Stimulated activated effector memory CD8-positive, alpha-beta T cell treated with anti-CD3 and anti-CD28 coated beads, Interleukin-12 subunit alpha, Interleukin-12 subunit beta, amount 100 ng/mL, for 72 hours (primary cell): ENCODE data around the gene CHCHD6.
A peak's percentile ranks its signal among the peaks of the same experiment; 100 is the strongest.

Experiments
- ATAC-seq: fragments of 150-1000 bp; cut with Tn5 transposase; 2 replicates; pipeline ENCODE4 v1.10.0; 2021
- DNase-seq, 2 donors: peaks; one replicate each; pipeline ENCODE4 v3.0.0; 2021 to 2022; ENCODE audit warnings: low spot score in 2 of 2
- H3K27ac Mint-ChIP-seq: one replicate; pipeline ENCODE4 v1.8.0; 2022; ENCODE audit warnings: mild to moderate bottlenecking, mixed read lengths
- H3K36me3 Mint-ChIP-seq: one replicate; pipeline ENCODE4 v1.8.0; 2022; ENCODE audit warnings: mild to moderate bottlenecking, mixed read lengths
- H3K4me1 Mint-ChIP-seq: one replicate; pipeline ENCODE4 v1.8.0; 2022; ENCODE audit warnings: mixed read lengths
- H3K4me3 Mint-ChIP-seq: one replicate; pipeline ENCODE4 v1.8.0; 2022; ENCODE audit warnings: mild to moderate bottlenecking, mixed read lengths
- H3K9me3 Mint-ChIP-seq: one replicate; pipeline ENCODE4 v1.8.0; 2022; ENCODE audit warnings: mixed read lengths

Gene CHCHD6

DNA sequence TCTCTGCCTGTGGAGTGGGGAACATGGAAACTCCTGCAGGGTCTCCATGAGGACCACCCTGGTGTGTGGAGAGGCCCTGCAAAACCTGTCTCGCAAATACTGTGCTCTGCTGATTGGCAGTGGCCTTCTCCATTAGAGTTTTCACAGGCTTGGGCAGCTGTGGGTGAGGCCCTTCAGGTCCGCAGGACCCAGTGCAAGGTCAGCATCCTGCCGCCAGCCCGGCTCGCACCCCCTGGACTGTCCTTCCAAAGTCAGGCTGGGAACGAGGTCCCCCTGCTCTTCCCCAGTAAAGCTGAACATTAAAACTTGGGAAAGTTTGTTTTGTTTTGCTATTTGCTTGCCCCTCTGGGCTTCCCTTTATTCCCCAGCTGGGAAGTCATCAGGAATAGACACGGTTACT is 193.9 kb downstream of the CHCHD6 start:
- H3K36me3 Mint-ChIP-seq = peaks cover 6% of the 10 kb centered on the region
- H3K4me1 Mint-ChIP-seq = peaks cover 6% of the 10 kb centered on the region
- no peak overlapping the region for H3K4me3 Mint-ChIP-seq
- ATAC-seq (no peak), DNase-seq (no peak)
- no peak overlapping the region for H3K27ac Mint-ChIP-seq
- H3K9me3 Mint-ChIP-seq = no peaks in the 10 kb centered on the region

DNA sequence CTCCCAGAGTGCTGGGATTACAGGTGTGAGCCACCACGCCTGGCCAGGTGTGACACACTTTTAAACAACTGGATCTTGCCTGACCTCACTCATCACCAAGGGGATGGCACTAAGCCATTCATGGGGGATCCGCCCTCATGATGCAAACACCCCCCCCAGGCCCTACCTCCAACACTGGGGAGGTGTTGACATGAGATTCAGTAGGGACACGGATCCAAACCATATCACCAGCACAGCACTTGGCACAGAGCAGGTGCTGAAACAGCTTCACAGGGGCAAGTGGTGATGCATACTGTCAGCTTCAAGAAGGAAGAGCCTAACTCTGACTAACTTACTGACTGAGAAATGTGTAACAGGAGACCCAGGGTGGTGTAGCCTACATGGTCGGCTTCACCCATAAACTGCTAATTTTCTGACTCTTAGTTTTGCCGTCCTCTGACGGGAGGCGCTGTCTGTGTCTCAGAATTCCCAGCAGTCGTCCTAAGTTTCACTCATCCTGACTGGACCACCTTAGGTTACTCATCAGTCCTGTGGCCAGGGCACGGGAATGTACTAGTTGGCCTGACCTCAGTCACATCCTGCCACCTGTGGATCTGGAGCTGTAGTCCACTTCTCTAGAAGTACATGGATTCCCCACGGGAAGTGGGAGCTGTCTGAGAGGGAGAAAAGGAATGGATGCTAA is 197.0 kb downstream of the CHCHD6 start:
- H3K36me3 Mint-ChIP-seq = peaks cover 6% of the 10 kb centered on the region
- ATAC-seq (no peak), DNase-seq (no peak)
- no peaks in the 10 kb centered on the region for H3K4me1 Mint-ChIP-seq
- H3K27ac Mint-ChIP-seq = no peak overlapping the region
- H3K4me3 Mint-ChIP-seq = no peak overlapping the region
- H3K9me3 Mint-ChIP-seq = no peaks in the 10 kb centered on the region

DNA sequence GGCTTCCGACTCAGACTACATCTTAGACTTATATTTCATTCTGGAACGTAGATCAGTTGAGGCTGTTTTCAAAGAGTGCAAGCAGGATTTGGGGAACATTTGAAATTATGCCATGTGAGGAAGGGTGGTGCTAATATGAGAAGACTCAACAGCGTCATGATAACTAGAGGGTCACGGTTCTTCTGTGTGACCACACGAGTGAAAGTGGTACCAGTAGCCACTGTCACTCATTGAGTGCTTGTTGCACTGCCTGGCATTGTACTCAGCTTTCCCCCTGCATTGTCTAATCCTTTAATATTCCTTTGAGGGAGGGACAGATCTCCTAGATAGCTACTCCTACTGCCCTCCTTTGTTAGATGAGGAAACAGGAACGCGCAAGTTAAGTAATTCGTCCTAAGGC is 197.6 kb downstream of the CHCHD6 start:
- peaks cover 4% of the 10 kb centered on the region for H3K4me1 Mint-ChIP-seq
- no peak for ATAC-seq
- H3K27ac Mint-ChIP-seq = no peak overlapping the region
- no peak for DNase-seq
- H3K36me3 Mint-ChIP-seq = peaks cover 6% of the 10 kb centered on the region
- H3K9me3 Mint-ChIP-seq = no peaks in the 10 kb centered on the region
- no peak overlapping the region for H3K4me3 Mint-ChIP-seq

DNA sequence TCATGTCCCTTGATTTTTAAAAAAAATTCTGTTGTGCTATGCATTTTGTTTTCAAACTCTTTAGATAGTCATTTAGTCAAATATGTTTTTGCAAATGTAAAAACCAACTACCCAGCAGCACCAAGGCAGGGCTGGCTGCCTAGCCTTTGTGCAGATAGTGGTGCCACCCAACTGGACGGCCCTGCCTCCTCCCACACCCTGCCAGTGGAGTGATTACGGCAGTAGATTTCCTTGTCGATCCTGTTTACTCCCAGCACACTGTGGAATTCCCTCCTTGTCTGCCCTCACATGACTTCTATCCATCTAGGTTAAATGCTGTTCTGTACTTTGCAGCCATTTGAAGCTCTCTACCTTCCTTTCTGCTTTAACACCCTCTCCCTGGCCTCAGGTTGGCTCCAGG is 199.5 kb downstream of the CHCHD6 start:
- DNase-seq = no peak
- H3K36me3 Mint-ChIP-seq = peaks cover under 1% of the 10 kb centered on the region
- ATAC-seq = no peak
- H3K27ac Mint-ChIP-seq = no peak overlapping the region
- no peaks in the 10 kb centered on the region for H3K9me3 Mint-ChIP-seq
- H3K4me1 Mint-ChIP-seq = peaks cover 14% of the 10 kb centered on the region
- H3K4me3 Mint-ChIP-seq = no peak overlapping the region

DNA sequence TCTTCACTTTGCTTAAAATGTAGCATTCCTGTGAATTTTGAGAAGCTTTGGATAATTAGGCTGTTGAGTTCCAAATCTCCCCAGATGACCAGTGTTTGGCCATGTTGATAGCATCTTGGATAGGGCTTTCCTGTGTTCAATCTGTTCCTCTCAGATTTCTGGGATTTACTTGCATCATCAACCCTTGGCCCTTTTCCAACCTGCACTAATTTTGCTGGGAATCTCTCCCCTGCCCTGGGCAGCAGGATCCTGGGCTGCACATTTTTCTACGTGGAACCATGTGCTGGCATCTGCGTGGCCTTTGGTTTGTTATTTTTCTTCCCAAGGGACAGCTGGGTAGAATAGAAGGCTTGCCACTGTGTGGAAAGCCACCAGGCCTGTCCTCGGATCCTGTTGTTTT is 203.5 kb downstream of the CHCHD6 start:
- Mint-ChIP-seq H3K9me3 (no peaks in the 10 kb centered on the region), H3K4me3 (no peak overlapping the region), H3K27ac (no peak overlapping the region), H3K4me1 (peaks cover 53% of the 10 kb centered on the region), H3K36me3 (peaks cover 5% of the 10 kb centered on the region)
- ATAC-seq (no peak), DNase-seq (no peak)

DNA sequence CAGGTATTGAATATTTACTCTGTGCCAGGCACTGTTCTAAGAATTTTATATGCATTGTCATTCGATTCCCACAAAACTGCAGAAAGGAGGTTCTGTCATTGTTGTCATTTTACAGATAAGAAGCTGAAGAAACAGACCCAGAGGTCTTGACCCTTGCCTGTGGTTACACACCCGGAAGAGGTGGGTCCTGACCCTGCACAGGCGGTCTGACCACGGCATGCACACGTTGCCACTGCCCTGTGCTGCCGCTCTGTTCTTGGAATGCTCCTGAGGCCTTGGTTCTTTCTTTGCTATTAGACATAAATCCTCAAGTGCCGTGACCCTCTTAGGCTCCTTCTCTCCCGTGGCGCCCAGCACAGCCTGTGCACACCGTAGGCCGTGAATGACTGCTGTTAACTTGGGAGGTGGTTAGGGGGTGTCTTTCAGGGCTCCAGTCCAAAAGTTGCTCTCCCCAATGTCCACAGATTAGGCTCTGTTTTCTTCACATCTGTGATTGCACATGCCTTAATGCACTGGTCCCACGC is 204.8 kb downstream of the CHCHD6 start:
- no peak overlapping the region for H3K27ac Mint-ChIP-seq
- no peak for DNase-seq

DNA sequence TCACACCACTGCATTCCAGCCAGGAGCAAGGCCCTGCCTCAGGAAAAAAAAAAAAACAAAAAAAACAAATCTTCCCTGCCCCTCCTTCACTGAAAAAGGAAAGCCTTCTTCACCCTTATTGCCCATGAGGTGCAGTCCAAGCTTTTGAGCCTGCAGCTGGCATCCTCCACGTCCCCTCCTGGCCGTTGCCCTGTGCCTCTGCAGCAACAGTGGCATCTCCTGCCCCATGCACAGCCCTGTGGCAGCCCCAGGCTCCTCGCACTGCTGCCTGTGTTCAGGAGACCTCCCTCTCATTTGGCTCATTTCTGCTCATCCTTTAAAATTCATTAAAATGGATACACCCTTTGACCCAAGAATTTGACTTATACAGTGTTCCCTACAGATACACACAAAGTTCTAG is 206.2 kb downstream of the CHCHD6 start:
- peaks cover 5% of the 10 kb centered on the region for H3K36me3 Mint-ChIP-seq
- H3K4me1 Mint-ChIP-seq = peaks cover 65% of the 10 kb centered on the region
- ATAC-seq (no peak), DNase-seq (no peak)
- H3K4me3 Mint-ChIP-seq = no peak overlapping the region
- no peaks in the 10 kb centered on the region for H3K9me3 Mint-ChIP-seq
- no peak overlapping the region for H3K27ac Mint-ChIP-seq

More for the DNA sequence above, 204.8 kb downstream of the CHCHD6 start:
- no peaks in the 10 kb centered on the region for H3K9me3 Mint-ChIP-seq
- H3K4me3 Mint-ChIP-seq = no peak overlapping the region
- peaks cover 5% of the 10 kb centered on the region for H3K36me3 Mint-ChIP-seq
- peak; percentile 42 for ATAC-seq
- peaks cover 64% of the 10 kb centered on the region for H3K4me1 Mint-ChIP-seq

DNA sequence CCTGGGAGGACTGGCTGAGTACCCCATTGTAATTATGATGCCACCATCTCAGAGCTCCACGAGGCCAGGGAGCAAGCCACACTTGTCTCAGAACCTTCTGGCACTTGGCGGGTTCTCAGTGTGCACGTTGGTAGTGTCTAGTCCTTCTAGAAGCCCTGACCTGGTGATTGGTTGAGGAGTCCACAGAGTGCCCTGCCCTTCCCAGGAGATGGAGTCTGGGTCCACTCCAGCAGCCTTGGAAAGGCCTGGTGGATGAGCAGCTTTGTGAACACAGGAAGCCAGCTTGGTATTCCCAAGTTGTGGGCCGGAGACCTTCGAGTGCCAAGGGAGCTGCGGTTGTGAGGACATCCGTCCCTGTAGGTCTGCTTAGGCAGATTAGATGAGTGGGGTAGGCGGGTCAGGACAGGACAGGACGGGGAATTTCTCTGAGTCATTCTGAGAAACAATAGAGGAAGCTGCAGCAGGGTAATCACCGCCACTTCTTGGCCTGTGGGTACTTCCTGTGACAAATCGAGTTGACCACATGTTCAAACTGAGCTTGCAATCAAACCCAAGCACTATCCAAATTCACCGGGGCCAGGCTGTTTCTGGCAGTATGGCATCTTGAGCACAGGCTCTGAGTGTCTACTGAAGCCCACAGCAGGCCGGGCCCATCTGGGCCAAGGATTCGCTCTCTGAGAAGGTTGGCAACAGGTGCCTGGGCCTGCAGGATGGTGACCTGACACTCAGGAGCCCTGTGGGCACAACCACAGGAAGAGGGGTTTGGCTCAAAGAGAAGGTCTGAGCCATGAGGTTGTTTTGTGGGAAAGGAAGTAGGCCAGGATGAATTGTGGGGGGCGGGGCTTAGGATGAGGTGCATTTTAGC is 207.4 kb downstream of the CHCHD6 start:
- peak; percentile 95 for ATAC-seq
- Mint-ChIP-seq H3K4me1 (peaks cover 69% of the 10 kb centered on the region), H3K9me3 (no peaks in the 10 kb centered on the region), H3K27ac (peak overlapping the region; percentile 94), H3K4me3 (peak overlapping the region; percentile 71), H3K36me3 (peaks cover 5% of the 10 kb centered on the region)
- DNase-seq = peak; percentile 51 to 88

DNA sequence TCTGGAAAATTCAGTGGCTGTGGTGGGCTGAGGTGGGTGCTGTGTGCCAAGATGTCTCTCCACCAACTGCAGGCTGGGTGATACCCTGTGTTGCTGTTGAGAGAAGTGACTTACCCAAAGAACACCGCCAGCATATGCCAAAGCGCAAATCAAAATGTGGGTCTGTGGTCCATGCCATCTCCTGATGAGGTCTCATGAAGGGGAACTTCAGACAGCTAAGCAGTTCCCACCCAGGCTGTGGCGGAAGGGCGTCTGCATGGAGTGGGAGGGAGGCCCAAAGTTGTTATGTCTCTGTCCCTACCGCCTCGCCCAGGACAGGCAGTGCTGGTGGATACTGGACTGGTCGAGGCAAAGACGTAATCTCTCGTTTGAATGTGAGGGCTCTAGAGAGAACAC is 208.0 kb downstream of the CHCHD6 start:
- H3K9me3 Mint-ChIP-seq = no peaks in the 10 kb centered on the region
- H3K36me3 Mint-ChIP-seq = peaks cover 5% of the 10 kb centered on the region
- DNase-seq = no peak
- peaks cover 62% of the 10 kb centered on the region for H3K4me1 Mint-ChIP-seq
- peak overlapping the region; percentile 94 for H3K27ac Mint-ChIP-seq
- ATAC-seq = peak; percentile 9
- peak overlapping the region; percentile 71 for H3K4me3 Mint-ChIP-seq

DNA sequence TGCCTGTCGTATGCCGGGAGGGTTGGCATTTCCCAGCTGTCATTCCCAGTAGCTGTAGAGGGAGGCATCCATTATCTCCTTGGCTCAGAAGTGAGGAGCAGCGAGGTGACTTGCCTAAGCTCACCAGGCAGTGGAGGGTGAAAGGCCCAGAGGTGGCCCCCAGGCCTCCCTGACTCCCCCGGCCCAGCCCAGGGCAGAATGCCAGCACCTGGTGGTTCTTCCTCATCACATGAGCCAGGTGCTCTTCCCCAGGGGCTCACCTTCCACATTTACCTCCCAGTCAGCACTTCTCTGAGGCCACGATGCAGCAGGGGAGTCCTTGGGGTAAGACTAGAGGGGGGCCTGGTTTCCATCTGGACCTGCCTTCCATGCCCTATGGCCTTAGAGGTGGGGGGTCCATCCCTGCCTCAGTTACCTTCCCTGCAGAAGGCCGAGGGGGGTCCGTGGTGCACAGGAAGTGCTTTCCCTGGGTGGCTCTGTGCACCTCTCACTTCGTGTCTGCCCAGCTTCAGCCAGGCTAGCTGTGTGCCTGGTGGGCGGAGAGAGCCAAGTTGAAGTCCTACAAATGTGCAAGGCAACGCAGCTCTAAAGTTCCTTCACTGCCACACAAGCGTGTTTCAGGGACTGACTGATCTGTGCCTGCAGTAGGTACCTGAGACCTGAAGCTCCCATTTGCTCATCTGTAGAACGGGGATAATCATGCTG is 208.6 kb downstream of the CHCHD6 start:
- peaks cover 62% of the 10 kb centered on the region for H3K4me1 Mint-ChIP-seq
- peak overlapping the region; percentile 71 for H3K4me3 Mint-ChIP-seq
- DNase-seq (no peak), ATAC-seq (no peak)
- H3K36me3 Mint-ChIP-seq = peaks cover 5% of the 10 kb centered on the region
- no peaks in the 10 kb centered on the region for H3K9me3 Mint-ChIP-seq
- peak overlapping the region; percentile 94 for H3K27ac Mint-ChIP-seq

DNA sequence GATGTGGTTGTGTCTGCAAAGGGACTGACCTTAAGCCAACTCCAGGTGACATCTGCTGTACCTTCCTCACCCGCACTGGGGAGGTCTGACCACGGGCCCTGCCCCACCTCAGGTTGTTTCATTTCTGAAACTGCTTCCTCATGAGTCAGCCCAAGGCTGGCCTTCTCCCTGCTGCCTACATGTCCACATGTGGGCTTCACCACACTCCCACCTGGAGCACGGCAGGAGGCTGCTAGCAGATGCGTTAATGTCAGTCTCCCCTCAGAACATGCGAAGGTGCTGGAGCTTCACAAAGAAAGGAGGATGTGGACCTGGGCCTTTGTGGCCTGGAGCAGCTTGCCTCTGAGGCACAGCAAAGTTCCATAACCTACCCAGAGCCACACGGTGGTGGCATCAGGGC is 209.5 kb downstream of the CHCHD6 start:
- peaks cover 56% of the 10 kb centered on the region for H3K4me1 Mint-ChIP-seq
- no peak for DNase-seq

DNA sequence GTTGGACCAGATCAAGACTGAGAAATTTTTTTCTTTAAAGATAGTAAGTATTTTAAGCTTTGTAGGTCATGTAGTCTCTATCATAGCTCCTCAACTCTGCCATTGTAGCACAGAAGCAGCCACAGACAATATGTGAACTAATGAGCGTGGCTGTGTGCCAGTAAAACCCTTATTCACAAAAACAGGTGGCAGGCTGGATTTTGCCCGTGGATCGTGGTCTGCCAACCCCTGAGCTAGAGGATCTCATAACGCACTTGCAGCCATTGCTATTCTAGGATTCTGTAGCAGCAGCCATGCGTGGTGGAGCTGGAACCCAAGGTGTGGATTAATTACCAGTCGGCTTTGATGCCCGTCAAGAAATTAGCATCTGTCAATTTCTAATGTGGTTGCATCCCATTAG is 210.2 kb downstream of the CHCHD6 start:
- DNase-seq (no peak), ATAC-seq (no peak)
- Mint-ChIP-seq H3K36me3 (peaks cover 5% of the 10 kb centered on the region), H3K4me3 (no peak overlapping the region), H3K4me1 (peaks cover 49% of the 10 kb centered on the region), H3K9me3 (no peaks in the 10 kb centered on the region), H3K27ac (no peak overlapping the region)

More for the DNA sequence above, 209.5 kb downstream of the CHCHD6 start:
- no peak overlapping the region for H3K27ac Mint-ChIP-seq
- no peak overlapping the region for H3K4me3 Mint-ChIP-seq
- H3K9me3 Mint-ChIP-seq = no peaks in the 10 kb centered on the region
- peaks cover 5% of the 10 kb centered on the region for H3K36me3 Mint-ChIP-seq
- ATAC-seq = no peak

DNA sequence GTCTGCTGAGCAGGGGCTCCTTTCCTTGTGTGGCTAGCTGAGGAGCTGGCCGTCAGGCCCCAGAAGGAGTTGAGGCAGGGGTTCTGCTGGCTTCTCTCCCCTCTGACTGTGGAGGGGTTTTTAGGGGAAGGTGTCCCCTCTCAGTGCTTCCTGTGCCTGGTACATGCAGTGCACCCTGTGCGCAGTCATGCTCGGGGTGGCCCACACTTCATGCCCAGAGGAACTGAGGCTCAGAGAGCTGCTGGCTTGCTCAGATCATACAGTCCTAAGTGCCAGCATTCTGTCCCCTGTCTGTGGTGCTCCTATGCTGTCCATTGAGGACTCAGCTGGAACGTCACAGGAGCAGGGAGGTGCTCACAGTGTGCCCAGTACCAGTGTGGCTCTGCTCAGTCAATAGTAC is 211.0 kb downstream of the CHCHD6 start:
- H3K4me3 Mint-ChIP-seq = no peak overlapping the region
- no peaks in the 10 kb centered on the region for H3K9me3 Mint-ChIP-seq
- no peak for DNase-seq
- H3K27ac Mint-ChIP-seq = no peak overlapping the region
- peaks cover 5% of the 10 kb centered on the region for H3K36me3 Mint-ChIP-seq
- H3K4me1 Mint-ChIP-seq = peaks cover 43% of the 10 kb centered on the region
- no peak for ATAC-seq

DNA sequence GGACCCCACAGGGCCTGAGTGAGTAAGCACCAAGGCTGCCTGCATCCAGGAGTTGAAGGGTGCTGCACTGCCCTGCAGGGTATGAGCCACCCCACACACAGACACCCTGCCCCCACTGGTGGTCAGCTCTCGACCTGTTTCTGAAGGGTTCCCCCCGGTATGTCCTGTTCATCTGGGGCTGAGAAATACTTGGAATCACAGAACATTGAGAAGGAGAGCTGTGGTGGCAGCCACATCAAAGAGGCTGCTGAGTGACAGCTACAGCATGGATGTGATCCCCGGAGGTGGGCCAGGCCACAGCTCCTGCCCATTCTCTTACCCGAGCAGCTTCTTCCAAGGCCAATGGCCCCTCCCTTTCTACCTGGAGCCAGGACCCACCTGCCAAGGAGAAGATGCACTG is 212.5 kb downstream of the CHCHD6 start:
- peaks cover 5% of the 10 kb centered on the region for H3K36me3 Mint-ChIP-seq
- no peaks in the 10 kb centered on the region for H3K9me3 Mint-ChIP-seq

DNA sequence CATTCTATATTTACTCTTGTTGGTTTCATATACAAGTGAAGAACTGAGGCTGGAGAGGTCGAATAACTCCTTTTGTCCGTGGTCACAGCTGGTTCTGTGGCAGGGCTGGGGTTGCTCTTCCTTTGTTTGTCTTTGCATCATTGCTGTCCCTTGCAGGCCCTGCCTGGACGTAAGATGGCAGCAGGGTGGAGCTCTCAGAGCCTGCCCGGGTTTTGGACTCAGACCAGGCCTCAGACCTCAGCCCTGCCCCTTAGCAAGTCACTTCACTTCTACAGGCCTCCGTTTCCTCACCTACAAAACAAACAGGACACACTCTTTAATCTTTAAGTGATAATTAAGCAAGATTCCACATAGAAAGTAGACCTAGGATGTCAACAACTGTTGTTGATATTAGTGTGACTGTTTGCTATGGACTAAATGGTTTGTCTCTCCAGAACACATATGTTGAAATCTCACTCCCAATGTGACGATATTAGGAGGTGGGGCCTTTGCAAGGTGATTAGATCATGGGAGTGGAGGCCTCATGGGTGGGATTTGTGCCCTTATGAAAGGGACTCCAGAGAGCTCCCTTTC is 213.3 kb downstream of the CHCHD6 start:
- no peaks in the 10 kb centered on the region for H3K36me3 Mint-ChIP-seq

More for the DNA sequence above, 212.5 kb downstream of the CHCHD6 start:
- Mint-ChIP-seq H3K4me1 (peaks cover 27% of the 10 kb centered on the region), H3K27ac (no peak overlapping the region), H3K4me3 (no peak overlapping the region)
- ATAC-seq (no peak), DNase-seq (no peak)

More for the DNA sequence above, 213.3 kb downstream of the CHCHD6 start:
- no peak for ATAC-seq
- DNase-seq = no peak
- no peak overlapping the region for H3K4me3 Mint-ChIP-seq
- no peak overlapping the region for H3K27ac Mint-ChIP-seq
- peaks cover 20% of the 10 kb centered on the region for H3K4me1 Mint-ChIP-seq
- H3K9me3 Mint-ChIP-seq = no peaks in the 10 kb centered on the region
